Fibroblast of pulmonary artery (primary cell): ENCODE measurements around the gene NTM.

Experiments
- DNase-seq: peaks from one replicate; pipeline ENCODE4 v3.0.0-alpha.2; 2010; ENCODE audit warnings: low read depth
- H3K4me3 ChIP-seq: replicated peaks from 2 replicates; pipeline ENCODE4 v1.5.1; 2011; ENCODE audit warnings: low read depth, mild to moderate bottlenecking, control low read depth, low read length, moderate library complexity
- TF ChIP-seq, protein P1 (sequence below): IDR thresholded peaks from 2 replicates; pipeline ENCODE4 v1.5.1; 2011; ENCODE audit warnings: mild to moderate bottlenecking, control low read depth, low read length, inconsistent platforms; ENCODE audit errors: missing control alignments

The NTM gene

DNA sequence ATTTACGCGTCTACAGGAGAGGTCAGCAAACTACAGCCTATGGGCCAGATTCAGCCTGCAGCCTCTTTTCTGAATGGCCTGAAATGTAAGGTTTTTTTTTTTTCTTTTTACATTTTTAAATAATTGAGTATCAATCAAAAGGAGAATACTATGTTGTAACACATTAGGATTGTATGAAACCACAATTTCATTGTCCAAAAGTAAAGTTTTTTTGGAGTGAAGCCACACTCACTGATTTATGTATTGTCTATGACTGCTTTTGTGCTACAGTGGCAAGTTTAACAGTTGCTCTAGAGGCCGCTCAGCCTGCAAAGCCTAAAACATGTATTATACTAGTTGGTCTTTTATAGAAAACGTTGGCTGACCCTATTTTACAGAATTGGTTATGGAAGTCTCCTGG, 923.2 kb downstream of the NTM start:
- TF ChIP-seq, protein P1, sequence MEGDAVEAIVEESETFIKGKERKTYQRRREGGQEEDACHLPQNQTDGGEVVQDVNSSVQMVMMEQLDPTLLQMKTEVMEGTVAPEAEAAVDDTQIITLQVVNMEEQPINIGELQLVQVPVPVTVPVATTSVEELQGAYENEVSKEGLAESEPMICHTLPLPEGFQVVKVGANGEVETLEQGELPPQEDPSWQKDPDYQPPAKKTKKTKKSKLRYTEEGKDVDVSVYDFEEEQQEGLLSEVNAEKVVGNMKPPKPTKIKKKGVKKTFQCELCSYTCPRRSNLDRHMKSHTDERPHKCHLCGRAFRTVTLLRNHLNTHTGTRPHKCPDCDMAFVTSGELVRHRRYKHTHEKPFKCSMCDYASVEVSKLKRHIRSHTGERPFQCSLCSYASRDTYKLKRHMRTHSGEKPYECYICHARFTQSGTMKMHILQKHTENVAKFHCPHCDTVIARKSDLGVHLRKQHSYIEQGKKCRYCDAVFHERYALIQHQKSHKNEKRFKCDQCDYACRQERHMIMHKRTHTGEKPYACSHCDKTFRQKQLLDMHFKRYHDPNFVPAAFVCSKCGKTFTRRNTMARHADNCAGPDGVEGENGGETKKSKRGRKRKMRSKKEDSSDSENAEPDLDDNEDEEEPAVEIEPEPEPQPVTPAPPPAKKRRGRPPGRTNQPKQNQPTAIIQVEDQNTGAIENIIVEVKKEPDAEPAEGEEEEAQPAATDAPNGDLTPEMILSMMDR, result no peak
- DNase-seq, result no peak
- H3K4me3 ChIP-seq, result no peak overlapping the region

DNA sequence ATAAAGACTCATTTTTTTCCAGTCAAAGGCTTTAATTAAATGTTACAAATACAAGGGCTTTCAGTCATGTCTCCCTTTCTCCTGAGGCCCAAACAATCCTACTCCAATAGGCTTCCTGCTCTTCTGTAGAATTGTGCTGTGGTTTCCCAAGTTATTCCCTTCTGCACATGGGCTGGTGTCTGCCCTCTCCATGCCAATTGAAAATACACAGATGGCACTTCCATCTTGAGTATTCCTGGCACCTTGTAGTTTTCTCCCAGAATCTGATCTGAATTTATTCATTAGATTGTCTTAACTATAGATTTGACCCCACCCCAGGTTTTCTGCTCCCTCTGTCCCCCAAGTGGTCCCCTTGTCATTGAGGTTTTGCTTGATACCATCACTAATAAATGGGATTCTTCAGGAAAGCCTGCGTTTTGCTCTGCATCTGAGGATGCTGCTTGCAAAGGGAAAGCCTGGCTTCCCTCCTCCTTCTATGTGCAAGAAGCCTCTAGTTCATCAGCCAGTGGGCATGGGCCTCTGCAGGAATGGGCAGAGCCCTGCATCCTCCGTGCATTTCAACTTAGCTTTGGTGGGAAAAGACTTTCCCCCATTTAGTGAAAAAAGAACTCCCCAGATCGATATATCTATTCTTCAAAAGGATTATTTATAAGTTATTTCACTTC, 926.7 kb downstream of the NTM start:
- TF ChIP-seq, protein P1, result no peak
- DNase-seq, result no peak
- H3K4me3 ChIP-seq, result no peak overlapping the region

DNA sequence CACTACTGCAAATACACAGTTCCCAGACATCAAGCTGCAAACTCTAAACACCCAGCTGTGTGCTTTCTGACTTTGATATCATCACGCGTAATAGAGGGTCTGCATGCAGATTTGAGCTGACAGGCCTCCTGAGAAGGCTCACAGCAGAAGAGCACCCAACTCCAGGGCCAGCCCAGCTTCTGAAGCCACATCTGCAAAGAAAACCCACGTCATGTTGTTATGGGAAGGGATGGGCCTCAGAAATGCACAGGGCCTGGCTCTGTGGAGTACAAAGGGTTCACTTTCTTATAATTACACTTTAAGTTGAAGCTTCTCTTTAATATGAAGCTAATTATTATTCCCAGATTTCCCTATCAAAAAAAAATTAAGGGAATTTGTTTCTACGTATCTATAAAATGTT, 927.9 kb downstream of the NTM start:
- no peak for DNase-seq

DNA sequence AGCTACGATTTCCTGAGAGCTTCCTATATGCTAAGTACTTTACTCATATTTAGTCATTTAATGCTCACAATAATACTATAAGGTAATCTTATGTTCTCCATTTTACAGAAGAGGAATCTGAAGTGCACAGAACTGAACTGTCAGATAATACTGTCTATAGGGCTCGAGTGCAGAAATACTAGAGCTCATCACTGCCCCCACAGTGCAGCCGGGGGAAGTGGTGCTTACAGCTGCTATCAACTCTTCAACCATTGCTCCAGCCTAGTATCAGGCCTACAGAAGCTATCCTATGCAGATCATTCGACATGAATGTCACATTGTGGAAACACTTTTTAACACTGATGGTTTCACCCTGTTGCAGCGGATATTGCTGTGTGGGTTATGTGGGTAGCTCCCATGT, 929.9 kb downstream of the NTM start:
- TF ChIP-seq, protein P1, result peak; percentile 36
- H3K4me3 ChIP-seq, result no peak overlapping the region
- no peak for DNase-seq

More for the DNA sequence above, 927.9 kb downstream of the NTM start:
- TF ChIP-seq, protein P1, result no peak
- H3K4me3 ChIP-seq, result no peak overlapping the region

DNA sequence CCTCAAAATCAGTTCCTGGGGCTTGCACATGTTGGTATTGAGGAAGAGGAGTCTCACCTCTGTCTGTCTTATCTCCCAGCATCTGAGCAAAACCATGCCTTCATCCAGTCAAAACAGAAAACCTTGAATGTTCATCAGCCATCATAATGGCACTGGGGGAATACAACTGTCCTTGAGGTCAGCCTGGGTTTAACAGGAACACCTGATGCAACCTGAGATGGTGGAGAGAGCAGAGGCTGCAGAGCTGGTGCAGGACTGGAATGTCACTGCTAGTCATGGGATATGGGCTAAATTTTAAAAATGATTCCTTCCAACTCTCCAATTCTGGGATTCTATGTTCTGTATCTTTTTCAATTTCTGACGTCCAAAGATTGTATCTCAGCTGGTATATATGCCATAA, 931.0 kb downstream of the NTM start:
- TF ChIP-seq, protein P1, result no peak
- no peak overlapping the region for H3K4me3 ChIP-seq

DNA sequence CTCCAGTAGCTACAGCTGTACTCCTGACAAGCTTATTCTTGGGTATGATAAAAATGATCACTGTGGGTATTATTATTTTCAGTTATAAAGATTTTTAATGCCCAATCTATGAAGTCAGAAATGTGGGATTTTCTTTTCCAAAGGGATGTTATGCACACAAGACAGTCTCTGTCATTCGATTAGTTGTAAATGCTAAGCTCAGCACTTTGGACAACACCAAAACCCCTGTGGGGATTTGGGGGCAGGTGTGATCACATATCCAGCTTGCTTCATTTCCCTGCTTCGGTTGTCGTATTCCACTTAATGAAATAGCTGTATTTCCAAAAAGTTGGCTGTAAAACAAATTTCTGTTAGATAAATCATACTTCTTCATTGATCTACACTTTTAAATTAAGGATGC, 931.5 kb downstream of the NTM start:
- H3K4me3 ChIP-seq, result no peak overlapping the region
- no peak for DNase-seq
- TF ChIP-seq, protein P1, result no peak

More for the DNA sequence above, 931.0 kb downstream of the NTM start:
- DNase-seq, result no peak
